Stimulated activated CD8-positive, alpha-beta memory T cell treated with anti-CD3 and anti-CD28 coated beads, Interleukin-7, amount 100 ng/mL, for 1 hour (primary cell): ENCODE data around the gene IL10RB.
"Not testable (repeated sequence)": the region's sequence is repeated elsewhere in the genome, so short reads cannot be mapped to it uniquely, and the experiment has no call there.

Experiments used
- DNase-seq, 2 donors: peaks; one replicate each; pipeline ENCODE4 v3.0.0-alpha.2; 2020; ENCODE audit warnings: low read depth in 2 of 2

The IL10RB gene

GRCh38 chr21:33266050-33266788 is at the start of gene IL10RB:
Gene IL10RB (plus strand): TSS chr21:33266367. CDS start chr21:33266466, 99 bp downstream.
- peak; percentile 36 to 51 for DNase-seq

GRCh38 chr21:33217138-33217520 is 49.0 kb upstream of the IL10RB start:
- DNase-seq, result no peak

GRCh38 chr21:33219300-33219699 is 46.9 kb upstream of the IL10RB start:
- DNase-seq, result no peak

GRCh38 chr21:33219954-33220353 is 46.2 kb upstream of the IL10RB start:
- DNase-seq, result no peak

- not testable (repeated sequence) for DNase-seq
These were observed 40.8 kb upstream of the IL10RB start for GRCh38 chr21:33225376-33225775.

- DNase-seq, result no peak
These were observed 37.7 kb upstream of the IL10RB start for GRCh38 chr21:33228455-33228854.

- DNase-seq, result no peak
These were observed 36.9 kb upstream of the IL10RB start for GRCh38 chr21:33229099-33229783.

GRCh38 chr21:33229784-33230544 is 36.2 kb upstream of the IL10RB start, which contains the start of gene IFNAR2:
Gene IFNAR2 (plus strand): TSS chr21:33229938. CDS start chr21:33241923, 11,985 bp downstream.
- peak; percentile 49 to 54 for DNase-seq

- peak in 1 of 2 donors; percentile 11 for DNase-seq
These were observed 35.4 kb upstream of the IL10RB start for GRCh38 chr21:33230545-33231324.

GRCh38 chr21:33231526-33231925 is 34.6 kb upstream of the IL10RB start:
- DNase-seq, result no peak

GRCh38 chr21:33232291-33233034 is 33.7 kb upstream of the IL10RB start:
- DNase-seq, result no peak

GRCh38 chr21:33234635-33235520 is 31.3 kb upstream of the IL10RB start:
- no peak for DNase-seq

- no peak for DNase-seq
These were observed 30.0 kb upstream of the IL10RB start for GRCh38 chr21:33236013-33236686.

GRCh38 chr21:33236766-33237165 is 29.4 kb upstream of the IL10RB start:
- DNase-seq, result no peak

- no peak for DNase-seq
These were observed 28.7 kb upstream of the IL10RB start for GRCh38 chr21:33237486-33237885.

GRCh38 chr21:33238146-33238545 is 28.0 kb upstream of the IL10RB start:
- no peak for DNase-seq

- no peak for DNase-seq
These were observed 27.5 kb upstream of the IL10RB start for GRCh38 chr21:33238565-33239255.

GRCh38 chr21:33239559-33240127 is 26.5 kb upstream of the IL10RB start:
- DNase-seq, result not testable (repeated sequence)
